Heart left ventricle (tissue), 13 donors: ENCODE data around the gene INPP4B.

Source experiments
- POLR2A ChIP-seq, 2 donors: fragments of 450-650 bp; IDR thresholded peaks; one replicate each; pipeline ENCODE4 v1.6.1; 2017; ENCODE audit warnings: antibody characterized with exemption in 2 of 2, mild to moderate bottlenecking in 2 of 2, moderate library complexity in 2 of 2
- TF ChIP-seq, protein P1 (sequence below), 12 donors: fragments of 200-600 bp; sonication (generic) in 4 of 12; IDR thresholded peaks; one replicate each; pipeline versions ENCODE4 v1.5.0 to v1.8.0; 2018 to 2022; ENCODE audit warnings: antibody characterized with exemption in 12 of 12, mild to moderate bottlenecking in 5 of 12
- donor health status: ischemic (EF 13 %, LVEDD 7.1; RV severe dilation, severe dysfunction).
- donor health status: DM: no; HTN: yes; CAD: no.
- donor health status: DM: no; HTN: no; CAD: no.
- donor health status: ischemic (EF 25% LVEDD 6.9; RV normal size, moderate dysfunction).
- donor health status: ischemic (EF 25% LVEDD 5.7; RV mildly dilated, moderate dysfunction).
- donor health status: ischemic (EF 35%, LVEDD 5.7; RV mildly dilated, moderate dysfunction).
- donor health status: nonischemic (EF 11% LVEDD 7.7; RV severe dilation, severe dysfunction).
- donor health status: DM: yes; HTN: yes; CAD: no.
- donor health status: PGD.
- donor health status: ischemic (EF 29% LVEDD 5.4; RV normal size, mild dysfunction).
- donor health status: nonischemic (EF 23%, LVEDD 6.1; RV moderate dilation, normal function).

DNA sequence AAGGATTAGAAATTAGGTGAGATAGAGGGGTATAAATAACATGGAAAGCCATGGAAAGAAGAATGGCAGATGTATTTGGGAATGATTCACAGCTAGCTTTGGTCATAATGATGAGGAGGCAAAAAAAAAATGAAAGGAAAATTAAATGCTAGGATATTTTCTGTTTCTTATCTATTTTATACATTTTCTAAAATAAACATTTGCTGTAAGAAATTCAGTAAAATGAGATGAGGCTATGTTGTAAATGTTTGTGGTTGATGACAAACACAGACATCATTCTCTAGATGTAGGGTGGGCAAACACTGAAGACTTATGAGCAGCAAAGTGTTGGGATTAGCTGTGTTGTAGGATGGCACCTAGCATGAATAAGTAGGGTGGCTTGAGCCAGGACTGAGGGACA, 802.6 kb downstream of the INPP4B start:
- TF ChIP-seq POLR2A (IDR thresholded peaks at IDR 0.05): no peak
- TF ChIP-seq, protein P1, sequence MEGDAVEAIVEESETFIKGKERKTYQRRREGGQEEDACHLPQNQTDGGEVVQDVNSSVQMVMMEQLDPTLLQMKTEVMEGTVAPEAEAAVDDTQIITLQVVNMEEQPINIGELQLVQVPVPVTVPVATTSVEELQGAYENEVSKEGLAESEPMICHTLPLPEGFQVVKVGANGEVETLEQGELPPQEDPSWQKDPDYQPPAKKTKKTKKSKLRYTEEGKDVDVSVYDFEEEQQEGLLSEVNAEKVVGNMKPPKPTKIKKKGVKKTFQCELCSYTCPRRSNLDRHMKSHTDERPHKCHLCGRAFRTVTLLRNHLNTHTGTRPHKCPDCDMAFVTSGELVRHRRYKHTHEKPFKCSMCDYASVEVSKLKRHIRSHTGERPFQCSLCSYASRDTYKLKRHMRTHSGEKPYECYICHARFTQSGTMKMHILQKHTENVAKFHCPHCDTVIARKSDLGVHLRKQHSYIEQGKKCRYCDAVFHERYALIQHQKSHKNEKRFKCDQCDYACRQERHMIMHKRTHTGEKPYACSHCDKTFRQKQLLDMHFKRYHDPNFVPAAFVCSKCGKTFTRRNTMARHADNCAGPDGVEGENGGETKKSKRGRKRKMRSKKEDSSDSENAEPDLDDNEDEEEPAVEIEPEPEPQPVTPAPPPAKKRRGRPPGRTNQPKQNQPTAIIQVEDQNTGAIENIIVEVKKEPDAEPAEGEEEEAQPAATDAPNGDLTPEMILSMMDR (IDR thresholded peaks at IDR 0.05): no peak
